Measurements from ENCODE around the gene TBXA2R.

DNA sequence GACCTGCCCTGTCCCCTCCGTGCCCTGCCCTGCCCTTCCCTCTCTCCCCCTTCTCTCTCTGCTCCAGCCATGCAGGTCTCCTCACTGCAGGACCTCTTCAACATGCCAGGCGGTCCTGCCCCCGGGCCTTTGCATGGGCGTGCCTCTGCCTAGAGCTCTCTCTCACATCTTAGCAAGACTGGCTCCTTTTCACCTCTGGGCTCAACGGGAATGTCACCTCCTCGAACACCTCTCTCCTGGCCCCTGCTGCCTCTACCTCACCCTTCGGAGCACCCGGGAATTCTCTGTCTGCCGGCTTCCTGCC, 54.9 kb downstream of the TBXA2R start:
- TF ChIP-seq, protein P1, sequence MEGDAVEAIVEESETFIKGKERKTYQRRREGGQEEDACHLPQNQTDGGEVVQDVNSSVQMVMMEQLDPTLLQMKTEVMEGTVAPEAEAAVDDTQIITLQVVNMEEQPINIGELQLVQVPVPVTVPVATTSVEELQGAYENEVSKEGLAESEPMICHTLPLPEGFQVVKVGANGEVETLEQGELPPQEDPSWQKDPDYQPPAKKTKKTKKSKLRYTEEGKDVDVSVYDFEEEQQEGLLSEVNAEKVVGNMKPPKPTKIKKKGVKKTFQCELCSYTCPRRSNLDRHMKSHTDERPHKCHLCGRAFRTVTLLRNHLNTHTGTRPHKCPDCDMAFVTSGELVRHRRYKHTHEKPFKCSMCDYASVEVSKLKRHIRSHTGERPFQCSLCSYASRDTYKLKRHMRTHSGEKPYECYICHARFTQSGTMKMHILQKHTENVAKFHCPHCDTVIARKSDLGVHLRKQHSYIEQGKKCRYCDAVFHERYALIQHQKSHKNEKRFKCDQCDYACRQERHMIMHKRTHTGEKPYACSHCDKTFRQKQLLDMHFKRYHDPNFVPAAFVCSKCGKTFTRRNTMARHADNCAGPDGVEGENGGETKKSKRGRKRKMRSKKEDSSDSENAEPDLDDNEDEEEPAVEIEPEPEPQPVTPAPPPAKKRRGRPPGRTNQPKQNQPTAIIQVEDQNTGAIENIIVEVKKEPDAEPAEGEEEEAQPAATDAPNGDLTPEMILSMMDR (IDR thresholded peaks at IDR 0.05), result no peak
- no peak for TF ChIP-seq ZFX (IDR thresholded peaks at IDR 0.05; ENCODE audit: borderline replicate concordance)

All from 22Rv1 (cell line).